Loucy (cell line): ENCODE data around the gene DNAH11.

Experiments used
- CTCF ChIP-seq: fragments of 200-600 bp; sonication (generic); conservative IDR thresholded peaks from 2 replicates; pipeline ENCODE4 v1.5.1; 2014; ENCODE audit warnings: mild to moderate bottlenecking, antibody characterized with exemption, low read length
- EZH2phosphoT487 ChIP-seq: fragments of 200-600 bp; IDR thresholded peaks from 2 replicates; pipeline ENCODE4 v1.6.1; 2018; ENCODE audit warnings: antibody characterized with exemption, mild to moderate bottlenecking, moderate library complexity, borderline replicate concordance

- no peak for TF ChIP-seq CTCF
- TF ChIP-seq EZH2phosphoT487: no peak
Observed at GRCh38 chr7:21747806-21748205, 205.0 kb downstream of the DNAH11 start.
